GM23338 (cell line): ENCODE results near the gene CHST2. TPM values are rescaled to one million over a fixed set of nuclear protein-coding genes. Genes with fewer than 3 reads are reported as not detected.

ENCODE experiments used
- ATAC-seq: fragments of 200-7000 bp; cut with Tn5 transposase; 3 replicates; pipeline ENCODE4 v1.9.1; 2020
- DNase-seq: peaks from one replicate; pipeline ENCODE4 v3.0.0-alpha.2; 2015; ENCODE audit warnings: low spot score
- H2AFZ ChIP-seq: fragments of 200-600 bp; sonication (generic); 2 replicates; pipeline ENCODE4 v1.8.0; 2016; ENCODE audit warnings: antibody characterized with exemption, mild to moderate bottlenecking, moderate library complexity
- H3F3A ChIP-seq: fragments of 200-600 bp; sonication (generic); replicated peaks from 2 replicates; pipeline ENCODE4 v1.8.0; 2017; ENCODE audit warnings: antibody characterized with exemption, mixed run types, low read depth
- H3K27ac ChIP-seq: fragments of 200-600 bp; sonication (generic); 2 replicates; pipeline ENCODE4 v1.6.1; 2016; ENCODE audit warnings: low read depth
- H3K27me3 ChIP-seq: fragments of 200-600 bp; sonication (generic); 2 replicates; pipeline ENCODE4 v1.8.0; 2016; ENCODE audit warnings: mild to moderate bottlenecking, mixed run types, moderate library complexity; ENCODE audit not compliant: insufficient read depth
- H3K36me3 ChIP-seq: fragments of 200-600 bp; sonication (generic); 2 replicates; pipeline ENCODE4 v1.8.0; 2016; ENCODE audit warnings: mild to moderate bottlenecking; ENCODE audit not compliant: insufficient read depth
- H3K4me1 ChIP-seq: fragments of 200-600 bp; sonication (generic); 2 replicates; pipeline ENCODE4 v1.8.0; 2016; ENCODE audit warnings: mild to moderate bottlenecking, moderate library complexity; ENCODE audit not compliant: insufficient read depth
- H3K4me2 ChIP-seq: fragments of 200-600 bp; sonication (generic); 2 replicates; pipeline ENCODE4 v1.7.1; 2017; ENCODE audit warnings: mixed run types
- H3K4me3 ChIP-seq: fragments of 200-600 bp; sonication (generic); 2 replicates; pipeline ENCODE4 v1.6.1; 2016; ENCODE audit warnings: mixed run types
- H3K79me2 ChIP-seq: fragments of 200-600 bp; sonication (generic); replicated peaks from 2 replicates; pipeline ENCODE4 v1.8.0; 2017; ENCODE audit warnings: mild to moderate bottlenecking; ENCODE audit not compliant: insufficient read depth
- H3K9me2 ChIP-seq: fragments of 200-600 bp; sonication (generic); 2 replicates; pipeline ENCODE4 v1.8.0; 2017; ENCODE audit not compliant: insufficient read depth
- H4K20me1 ChIP-seq: fragments of 200-600 bp; sonication (generic); replicated peaks from 2 replicates; pipeline ENCODE4 v1.8.0; 2017; ENCODE audit warnings: mild to moderate bottlenecking; ENCODE audit not compliant: insufficient read depth
- H3K27ac Mint-ChIP-seq: 2 replicates; pipeline ENCODE4 v1.8.0; 2020; ENCODE audit warnings: inconsistent platforms, mild to moderate bottlenecking, moderate library complexity, mixed read lengths
- H3K27me3 Mint-ChIP-seq: 3 replicates; pipeline ENCODE4 v1.8.0; 2022; ENCODE audit warnings: low read depth, mild to moderate bottlenecking, moderate library complexity, mixed read lengths, inconsistent platforms; ENCODE audit not compliant: insufficient read depth, poor library complexity
- H3K36me3 Mint-ChIP-seq: 3 replicates; pipeline ENCODE4 v1.8.0; 2021; ENCODE audit warnings: low read depth, mild to moderate bottlenecking, inconsistent platforms, moderate library complexity, mixed read lengths
- H3K4me1 Mint-ChIP-seq: 3 replicates; pipeline ENCODE4 v1.8.0; 2020; ENCODE audit warnings: mild to moderate bottlenecking, inconsistent platforms, mixed read lengths
- H3K4me3 Mint-ChIP-seq: 3 replicates; pipeline ENCODE4 v1.8.0; 2021; ENCODE audit warnings: moderate library complexity, mild to moderate bottlenecking, inconsistent platforms, mixed read lengths
- H3K9me3 Mint-ChIP-seq: 3 replicates; pipeline ENCODE4 v1.8.0; 2020; ENCODE audit warnings: moderate library complexity, mild to moderate bottlenecking, inconsistent platforms, mixed read lengths
- EZH2phosphoT487 ChIP-seq: fragments of 200-600 bp; sonication (generic); IDR thresholded peaks from one replicate; pipeline ENCODE4 v1.8.1; 2018; ENCODE audit warnings: antibody characterized with exemption; ENCODE audit not compliant: unreplicated experiment
- POLR2AphosphoS5 ChIP-seq: IDR thresholded peaks from 2 replicates; pipeline ENCODE4 v1.6.1; 2016; ENCODE audit warnings: antibody characterized with exemption, low read depth
- STAT1 ChIP-seq: IDR thresholded peaks from one replicate; pipeline ENCODE4 v1.6.1; 2016; ENCODE audit warnings: antibody characterized with exemption; ENCODE audit not compliant: unreplicated experiment
- ZNF114 ChIP-seq: fragments of 250-450 bp; sonication (Bioruptor Pico); IDR thresholded peaks from 2 replicates; pipeline ENCODE4 v1.5.0; 2020; ENCODE audit warnings: mild to moderate bottlenecking, moderate library complexity
- polyA plus RNA-seq: library from polyadenylated mRNA; unstranded; fragments of >200 nt; fragmentation: Nextera tagmentation; extraction: Ambion mirVana; gene quantifications from 2 replicates; pipeline ENCODE4 v1.2.1, GENCODE V29; 2016
- total RNA-seq: library from RNA; depleted of rRNA; stranded (reverse); fragments of >200 nt; shearing (Covaris generic); gene quantifications from 2 replicates; pipeline ENCODE4 v1.2.3, GENCODE V29; 2014
- TF ChIP-seq, protein P1 (sequence below), 2 experiments: fragments of 200-600 bp in 1 of 2; sonication (generic) in 1 of 2; conservative IDR thresholded peaks; 2 replicates each; pipeline versions ENCODE4 v1.5.1 to v1.6.1; 2016 to 2017; ENCODE audit warnings: antibody characterized with exemption in 2 of 2, low read depth in 2 of 2, mild to moderate bottlenecking in 2 of 2, moderate library complexity in 1 of 2
- TF ChIP-seq, protein P2 (sequence below): fragments of 250-450 bp; sonication (Bioruptor Pico); IDR thresholded peaks from 2 replicates; pipeline ENCODE4 v1.5.0; 2020; ENCODE audit warnings: mild to moderate bottlenecking, moderate library complexity
- TF ChIP-seq, protein P3 (sequence below): IDR thresholded peaks from 2 replicates; pipeline ENCODE4 v1.6.1; 2016; ENCODE audit warnings: antibody characterized with exemption

CHST2 gene
- total and polyA plus RNA-seq, 2 experiments from 2014 or later, result 4.1 to 28.3 TPM

DNA sequence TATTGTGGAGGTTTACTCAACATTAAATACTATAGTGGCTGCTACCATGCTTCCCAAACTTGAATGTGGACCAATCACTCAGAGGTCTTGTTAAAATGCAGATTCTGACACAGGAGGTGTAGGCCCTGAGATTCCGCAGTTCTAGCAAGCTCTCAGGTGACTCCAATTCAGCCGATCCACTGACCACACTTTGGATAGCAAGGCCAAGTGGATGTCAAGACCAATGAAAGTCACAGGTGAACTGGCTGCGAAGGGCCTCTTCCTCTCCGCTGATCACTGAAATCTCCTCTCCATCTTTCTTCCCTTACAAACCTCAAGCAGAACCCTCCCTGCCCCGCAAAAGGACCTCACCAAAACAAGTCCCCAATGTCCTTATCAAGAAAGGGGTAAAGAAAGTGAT lies 9.2 kb upstream of the CHST2 start:
- no peak for DNase-seq
- no peaks in the 10 kb centered on the region for H3K4me1 ChIP-seq
- H3F3A ChIP-seq, result no peaks in the 10 kb centered on the region
- H3K36me3 Mint-ChIP-seq, result peaks cover 11% of the 10 kb centered on the region
- H3K36me3 ChIP-seq, result peaks cover 5% of the 10 kb centered on the region; the same call in 1 of the 2 replicates
- H3K79me2 ChIP-seq, result no peaks in the 10 kb centered on the region
- no peak for ATAC-seq
- H3K9me3 Mint-ChIP-seq, result peaks cover 16% of the 10 kb centered on the region
- no peak overlapping the region for H3K4me3 ChIP-seq
- no peaks in the 10 kb centered on the region for H3K4me1 Mint-ChIP-seq
- no peaks in the 10 kb centered on the region for H4K20me1 ChIP-seq
- no peak overlapping the region for H3K27ac ChIP-seq
- H3K4me3 Mint-ChIP-seq, result no peak overlapping the region
- no peaks in the 10 kb centered on the region; the same call in 1 of the 2 replicates for H3K9me2 ChIP-seq
- no peak overlapping the region for H3K27ac Mint-ChIP-seq
- H3K4me2 ChIP-seq, result no peak overlapping the region
- no peaks in the 10 kb centered on the region for H3K27me3 ChIP-seq
- H3K27me3 Mint-ChIP-seq, result peaks cover 3% of the 10 kb centered on the region
- TF ChIP-seq, protein P1, sequence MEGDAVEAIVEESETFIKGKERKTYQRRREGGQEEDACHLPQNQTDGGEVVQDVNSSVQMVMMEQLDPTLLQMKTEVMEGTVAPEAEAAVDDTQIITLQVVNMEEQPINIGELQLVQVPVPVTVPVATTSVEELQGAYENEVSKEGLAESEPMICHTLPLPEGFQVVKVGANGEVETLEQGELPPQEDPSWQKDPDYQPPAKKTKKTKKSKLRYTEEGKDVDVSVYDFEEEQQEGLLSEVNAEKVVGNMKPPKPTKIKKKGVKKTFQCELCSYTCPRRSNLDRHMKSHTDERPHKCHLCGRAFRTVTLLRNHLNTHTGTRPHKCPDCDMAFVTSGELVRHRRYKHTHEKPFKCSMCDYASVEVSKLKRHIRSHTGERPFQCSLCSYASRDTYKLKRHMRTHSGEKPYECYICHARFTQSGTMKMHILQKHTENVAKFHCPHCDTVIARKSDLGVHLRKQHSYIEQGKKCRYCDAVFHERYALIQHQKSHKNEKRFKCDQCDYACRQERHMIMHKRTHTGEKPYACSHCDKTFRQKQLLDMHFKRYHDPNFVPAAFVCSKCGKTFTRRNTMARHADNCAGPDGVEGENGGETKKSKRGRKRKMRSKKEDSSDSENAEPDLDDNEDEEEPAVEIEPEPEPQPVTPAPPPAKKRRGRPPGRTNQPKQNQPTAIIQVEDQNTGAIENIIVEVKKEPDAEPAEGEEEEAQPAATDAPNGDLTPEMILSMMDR (conservative IDR thresholded peaks at IDR 0.05; ENCODE audit: low read depth in 2 of 2), result no peak
- TF ChIP-seq STAT1 (no peak), EZH2phosphoT487 (no peak), POLR2AphosphoS5 (no peak), ZNF114 (CRISPR knock-in tag) (no peak)
- TF ChIP-seq, protein P2, sequence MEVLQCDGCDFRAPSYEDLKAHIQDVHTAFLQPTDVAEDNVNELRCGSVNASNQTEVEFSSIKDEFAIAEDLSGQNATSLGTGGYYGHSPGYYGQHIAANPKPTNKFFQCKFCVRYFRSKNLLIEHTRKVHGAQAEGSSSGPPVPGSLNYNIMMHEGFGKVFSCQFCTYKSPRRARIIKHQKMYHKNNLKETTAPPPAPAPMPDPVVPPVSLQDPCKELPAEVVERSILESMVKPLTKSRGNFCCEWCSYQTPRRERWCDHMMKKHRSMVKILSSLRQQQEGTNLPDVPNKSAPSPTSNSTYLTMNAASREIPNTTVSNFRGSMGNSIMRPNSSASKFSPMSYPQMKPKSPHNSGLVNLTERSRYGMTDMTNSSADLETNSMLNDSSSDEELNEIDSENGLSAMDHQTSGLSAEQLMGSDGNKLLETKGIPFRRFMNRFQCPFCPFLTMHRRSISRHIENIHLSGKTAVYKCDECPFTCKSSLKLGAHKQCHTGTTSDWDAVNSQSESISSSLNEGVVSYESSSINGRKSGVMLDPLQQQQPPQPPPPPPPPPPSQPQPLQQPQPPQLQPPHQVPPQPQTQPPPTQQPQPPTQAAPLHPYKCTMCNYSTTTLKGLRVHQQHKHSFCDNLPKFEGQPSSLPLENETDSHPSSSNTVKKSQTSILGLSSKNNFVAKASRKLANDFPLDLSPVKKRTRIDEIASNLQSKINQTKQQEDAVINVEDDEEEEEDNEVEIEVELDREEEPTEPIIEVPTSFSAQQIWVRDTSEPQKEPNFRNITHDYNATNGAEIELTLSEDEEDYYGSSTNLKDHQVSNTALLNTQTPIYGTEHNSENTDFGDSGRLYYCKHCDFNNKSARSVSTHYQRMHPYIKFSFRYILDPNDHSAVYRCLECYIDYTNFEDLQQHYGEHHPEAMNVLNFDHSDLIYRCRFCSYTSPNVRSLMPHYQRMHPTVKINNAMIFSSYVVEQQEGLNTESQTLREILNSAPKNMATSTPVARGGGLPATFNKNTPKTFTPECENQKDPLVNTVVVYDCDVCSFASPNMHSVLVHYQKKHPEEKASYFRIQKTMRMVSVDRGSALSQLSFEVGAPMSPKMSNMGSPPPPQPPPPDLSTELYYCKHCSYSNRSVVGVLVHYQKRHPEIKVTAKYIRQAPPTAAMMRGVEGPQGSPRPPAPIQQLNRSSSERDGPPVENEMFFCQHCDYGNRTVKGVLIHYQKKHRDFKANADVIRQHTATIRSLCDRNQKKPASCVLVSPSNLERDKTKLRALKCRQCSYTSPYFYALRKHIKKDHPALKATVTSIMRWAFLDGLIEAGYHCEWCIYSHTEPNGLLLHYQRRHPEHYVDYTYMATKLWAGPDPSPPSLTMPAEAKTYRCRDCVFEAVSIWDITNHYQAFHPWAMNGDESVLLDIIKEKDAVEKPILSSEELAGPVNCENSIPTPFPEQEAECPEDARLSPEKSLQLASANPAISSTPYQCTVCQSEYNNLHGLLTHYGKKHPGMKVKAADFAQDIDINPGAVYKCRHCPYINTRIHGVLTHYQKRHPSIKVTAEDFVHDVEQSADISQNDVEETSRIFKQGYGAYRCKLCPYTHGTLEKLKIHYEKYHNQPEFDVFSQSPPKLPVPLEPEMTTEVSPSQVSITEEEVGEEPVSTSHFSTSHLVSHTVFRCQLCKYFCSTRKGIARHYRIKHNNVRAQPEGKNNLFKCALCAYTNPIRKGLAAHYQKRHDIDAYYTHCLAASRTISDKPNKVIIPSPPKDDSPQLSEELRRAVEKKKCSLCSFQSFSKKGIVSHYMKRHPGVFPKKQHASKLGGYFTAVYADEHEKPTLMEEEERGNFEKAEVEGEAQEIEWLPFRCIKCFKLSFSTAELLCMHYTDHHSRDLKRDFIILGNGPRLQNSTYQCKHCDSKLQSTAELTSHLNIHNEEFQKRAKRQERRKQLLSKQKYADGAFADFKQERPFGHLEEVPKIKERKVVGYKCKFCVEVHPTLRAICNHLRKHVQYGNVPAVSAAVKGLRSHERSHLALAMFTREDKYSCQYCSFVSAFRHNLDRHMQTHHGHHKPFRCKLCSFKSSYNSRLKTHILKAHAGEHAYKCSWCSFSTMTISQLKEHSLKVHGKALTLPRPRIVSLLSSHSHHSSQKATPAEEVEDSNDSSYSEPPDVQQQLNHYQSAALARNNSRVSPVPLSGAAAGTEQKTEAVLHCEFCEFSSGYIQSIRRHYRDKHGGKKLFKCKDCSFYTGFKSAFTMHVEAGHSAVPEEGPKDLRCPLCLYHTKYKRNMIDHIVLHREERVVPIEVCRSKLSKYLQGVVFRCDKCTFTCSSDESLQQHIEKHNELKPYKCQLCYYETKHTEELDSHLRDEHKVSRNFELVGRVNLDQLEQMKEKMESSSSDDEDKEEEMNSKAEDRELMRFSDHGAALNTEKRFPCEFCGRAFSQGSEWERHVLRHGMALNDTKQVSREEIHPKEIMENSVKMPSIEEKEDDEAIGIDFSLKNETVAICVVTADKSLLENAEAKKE, result no peak
- TF ChIP-seq, protein P3, sequence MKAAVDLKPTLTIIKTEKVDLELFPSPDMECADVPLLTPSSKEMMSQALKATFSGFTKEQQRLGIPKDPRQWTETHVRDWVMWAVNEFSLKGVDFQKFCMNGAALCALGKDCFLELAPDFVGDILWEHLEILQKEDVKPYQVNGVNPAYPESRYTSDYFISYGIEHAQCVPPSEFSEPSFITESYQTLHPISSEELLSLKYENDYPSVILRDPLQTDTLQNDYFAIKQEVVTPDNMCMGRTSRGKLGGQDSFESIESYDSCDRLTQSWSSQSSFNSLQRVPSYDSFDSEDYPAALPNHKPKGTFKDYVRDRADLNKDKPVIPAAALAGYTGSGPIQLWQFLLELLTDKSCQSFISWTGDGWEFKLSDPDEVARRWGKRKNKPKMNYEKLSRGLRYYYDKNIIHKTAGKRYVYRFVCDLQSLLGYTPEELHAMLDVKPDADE, result no peak
- no peak overlapping the region for H2AFZ ChIP-seq
